ENCODE measurements around the gene ENPP1.

Gene ENPP1

DNA sequence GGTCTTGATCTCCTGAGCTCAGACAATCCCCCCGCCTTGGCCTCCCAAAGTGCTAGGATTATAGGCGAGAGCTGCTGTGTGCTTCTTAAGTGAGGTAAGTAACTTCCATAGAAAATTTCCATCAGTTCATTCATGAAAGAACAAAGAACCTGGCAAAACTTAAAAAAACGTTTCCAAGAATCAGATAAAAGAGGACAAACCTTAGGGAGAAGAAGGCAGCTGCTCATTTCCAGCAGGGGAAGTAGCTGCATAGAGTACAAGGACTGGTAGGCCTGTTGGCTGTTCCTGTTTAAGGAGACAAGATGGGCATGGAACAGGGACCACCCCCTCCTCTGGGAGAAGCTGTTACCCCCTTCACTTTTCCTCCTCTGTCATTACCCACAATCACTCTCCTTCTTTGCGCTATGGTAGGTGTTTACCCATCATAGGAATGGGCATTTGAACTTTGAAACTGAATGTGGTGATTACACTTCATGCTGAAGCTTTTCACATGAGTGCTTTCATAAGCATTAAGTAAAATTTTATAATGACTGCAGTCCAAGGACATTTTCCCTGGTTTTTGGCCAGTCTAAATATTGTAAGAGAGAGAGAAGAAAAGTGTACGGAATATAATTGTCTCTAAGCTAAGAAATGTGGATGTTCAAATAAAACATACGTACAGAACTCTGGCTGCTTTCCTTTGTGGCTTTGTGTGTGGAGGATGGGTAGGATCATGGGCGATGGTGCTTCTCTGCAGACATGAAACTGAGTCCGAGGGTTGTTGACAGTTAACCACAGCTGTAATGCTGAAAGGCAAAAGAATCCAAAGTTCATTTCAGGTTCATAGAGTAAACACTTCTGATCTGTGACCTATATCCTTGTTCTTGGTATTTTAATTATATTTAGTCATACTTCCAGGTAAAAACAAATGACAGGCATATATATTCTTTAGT, 86.9 kb downstream of the ENPP1 start:
- Histone ChIP-seq H3K9me2 (replicated peaks; ENCODE audit: control insufficient read depth, low read length) (no peaks in the 10 kb centered on the region), H3K4me2 (ENCODE audit: low read length) (no peak overlapping the region), H3K27ac (ENCODE audit: low read depth, low read length) (no peak overlapping the region)

DNA sequence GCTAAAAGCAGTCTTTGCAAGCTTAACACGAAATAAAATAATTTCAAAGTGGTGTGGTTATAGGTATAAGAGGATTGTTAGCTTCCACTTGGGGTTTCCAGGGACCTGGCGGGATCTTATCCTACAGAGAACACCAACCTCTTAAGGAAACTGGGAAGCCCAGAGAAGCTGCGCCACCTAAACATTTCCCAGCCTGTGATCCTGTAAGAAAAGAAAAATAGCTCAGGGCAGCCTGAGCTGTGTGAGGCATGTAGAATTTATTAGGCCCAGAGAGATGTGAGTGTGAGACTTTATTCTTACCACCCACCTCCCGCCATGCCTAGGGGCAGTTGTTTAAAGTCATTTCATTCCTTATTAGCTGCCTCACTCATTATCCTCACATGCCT, 89.2 kb downstream of the ENPP1 start:
- Histone ChIP-seq H3K36me3 (ENCODE audit: control insufficient read depth, low read length) (no peaks in the 10 kb centered on the region), H4K20me1 (ENCODE audit: control insufficient read depth, insufficient read depth, low read depth, low read length) (no peaks in the 10 kb centered on the region), H3K4me2 (ENCODE audit: low read length) (no peak overlapping the region), H3K9me2 (replicated peaks; ENCODE audit: control insufficient read depth, low read length) (no peaks in the 10 kb centered on the region), H3K9me3 (ENCODE audit: control insufficient read depth, insufficient read depth, low read length) (peaks cover 16% of the 10 kb centered on the region), H3K27ac (ENCODE audit: low read depth, low read length) (no peak overlapping the region), H3K27me3 (ENCODE audit: control insufficient read depth, low read length) (no peaks in the 10 kb centered on the region), H3K4me3 (ENCODE audit: low read length) (no peak overlapping the region), H3K79me2 (ENCODE audit: control insufficient read depth, low read length) (no peaks in the 10 kb centered on the region), H3F3A (ENCODE audit: control insufficient read depth, insufficient read depth) (no peaks in the 10 kb centered on the region), H3K4me1 (ENCODE audit: control insufficient read depth, low read length) (peaks cover 9% of the 10 kb centered on the region)
- TF ChIP-seq EZH2phosphoT487 (IDR thresholded peaks at IDR 0.05; ENCODE audit: borderline replicate concordance, low read length): no peak

More for the DNA sequence above, 86.9 kb downstream of the ENPP1 start:
- Histone ChIP-seq H3K36me3 (ENCODE audit: control insufficient read depth, low read length) (no peaks in the 10 kb centered on the region), H3K4me1 (ENCODE audit: control insufficient read depth, low read length) (peaks cover 2% of the 10 kb centered on the region), H3K79me2 (ENCODE audit: control insufficient read depth, low read length) (no peaks in the 10 kb centered on the region), H3K4me3 (ENCODE audit: low read length) (no peak overlapping the region), H4K20me1 (ENCODE audit: control insufficient read depth, insufficient read depth, low read depth, low read length) (no peaks in the 10 kb centered on the region), H3K27me3 (ENCODE audit: control insufficient read depth, low read length) (no peaks in the 10 kb centered on the region), H3F3A (ENCODE audit: control insufficient read depth, insufficient read depth) (no peaks in the 10 kb centered on the region), H3K9me3 (ENCODE audit: control insufficient read depth, insufficient read depth, low read length) (peaks cover 16% of the 10 kb centered on the region)
- TF ChIP-seq, protein P1, sequence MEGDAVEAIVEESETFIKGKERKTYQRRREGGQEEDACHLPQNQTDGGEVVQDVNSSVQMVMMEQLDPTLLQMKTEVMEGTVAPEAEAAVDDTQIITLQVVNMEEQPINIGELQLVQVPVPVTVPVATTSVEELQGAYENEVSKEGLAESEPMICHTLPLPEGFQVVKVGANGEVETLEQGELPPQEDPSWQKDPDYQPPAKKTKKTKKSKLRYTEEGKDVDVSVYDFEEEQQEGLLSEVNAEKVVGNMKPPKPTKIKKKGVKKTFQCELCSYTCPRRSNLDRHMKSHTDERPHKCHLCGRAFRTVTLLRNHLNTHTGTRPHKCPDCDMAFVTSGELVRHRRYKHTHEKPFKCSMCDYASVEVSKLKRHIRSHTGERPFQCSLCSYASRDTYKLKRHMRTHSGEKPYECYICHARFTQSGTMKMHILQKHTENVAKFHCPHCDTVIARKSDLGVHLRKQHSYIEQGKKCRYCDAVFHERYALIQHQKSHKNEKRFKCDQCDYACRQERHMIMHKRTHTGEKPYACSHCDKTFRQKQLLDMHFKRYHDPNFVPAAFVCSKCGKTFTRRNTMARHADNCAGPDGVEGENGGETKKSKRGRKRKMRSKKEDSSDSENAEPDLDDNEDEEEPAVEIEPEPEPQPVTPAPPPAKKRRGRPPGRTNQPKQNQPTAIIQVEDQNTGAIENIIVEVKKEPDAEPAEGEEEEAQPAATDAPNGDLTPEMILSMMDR (IDR thresholded peaks at IDR 0.05; ENCODE audit: low read depth, low read length, poor library complexity, severe bottlenecking): no peak

DNA sequence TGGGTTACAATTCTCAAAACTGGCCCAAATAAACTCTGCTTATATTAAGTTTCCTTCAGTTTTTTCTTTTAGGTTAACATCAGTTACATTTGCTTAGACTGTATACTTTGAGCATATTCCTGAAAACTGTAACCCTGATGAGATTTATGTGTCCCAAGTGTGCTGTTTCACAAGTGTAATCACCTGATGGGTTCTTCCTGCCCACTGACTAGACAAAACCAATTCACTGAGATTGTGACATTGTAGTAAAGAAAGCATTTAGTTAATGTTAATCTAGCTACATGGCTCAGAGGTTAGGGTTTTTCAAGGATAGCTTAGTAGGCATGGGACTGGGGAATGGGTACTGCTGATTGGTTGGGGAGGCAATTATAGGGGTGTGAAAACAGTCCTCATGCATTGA, 89.8 kb downstream of the ENPP1 start:
- Histone ChIP-seq H3K4me1 (ENCODE audit: control insufficient read depth, low read length) (peaks cover 9% of the 10 kb centered on the region), H4K20me1 (ENCODE audit: control insufficient read depth, insufficient read depth, low read depth, low read length) (no peaks in the 10 kb centered on the region), H3F3A (ENCODE audit: control insufficient read depth, insufficient read depth) (no peaks in the 10 kb centered on the region), H3K27ac (ENCODE audit: low read depth, low read length) (no peak overlapping the region), H3K36me3 (ENCODE audit: control insufficient read depth, low read length) (no peaks in the 10 kb centered on the region), H3K4me3 (ENCODE audit: low read length) (no peak overlapping the region), H3K9me2 (replicated peaks; ENCODE audit: control insufficient read depth, low read length) (no peaks in the 10 kb centered on the region), H3K79me2 (ENCODE audit: control insufficient read depth, low read length) (no peaks in the 10 kb centered on the region), H3K27me3 (ENCODE audit: control insufficient read depth, low read length) (no peaks in the 10 kb centered on the region), H3K4me2 (ENCODE audit: low read length) (no peak overlapping the region), H3K9me3 (ENCODE audit: control insufficient read depth, insufficient read depth, low read length) (peaks cover 16% of the 10 kb centered on the region)
- TF ChIP-seq, protein P1 (IDR thresholded peaks at IDR 0.05; ENCODE audit: low read depth, low read length, poor library complexity, severe bottlenecking): no peak
- TF ChIP-seq EZH2phosphoT487 (IDR thresholded peaks at IDR 0.05; ENCODE audit: borderline replicate concordance, low read length): no peak

DNA sequence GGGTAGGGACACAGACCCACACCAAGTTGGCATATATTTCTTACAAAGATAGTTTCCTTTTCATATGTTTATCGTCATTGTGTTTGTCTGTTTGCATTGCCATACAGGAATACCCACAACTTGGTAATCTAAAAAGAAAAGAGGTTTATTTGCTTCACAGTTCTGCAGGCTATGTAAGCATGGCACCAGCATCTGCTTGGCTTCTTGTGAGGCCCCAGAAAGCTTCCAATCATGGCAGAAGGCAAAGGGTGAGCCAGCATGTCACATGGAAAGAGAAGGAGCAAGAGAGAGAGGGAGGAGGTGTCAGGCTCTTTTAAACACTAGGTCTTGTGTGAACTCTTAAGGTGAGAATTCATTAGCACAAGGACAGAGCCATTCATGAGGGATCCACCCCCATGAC, 90.9 kb downstream of the ENPP1 start:
- Histone ChIP-seq H3K4me1 (ENCODE audit: control insufficient read depth, low read length) (peaks cover 9% of the 10 kb centered on the region), H4K20me1 (ENCODE audit: control insufficient read depth, insufficient read depth, low read depth, low read length) (no peaks in the 10 kb centered on the region), H3K9me2 (replicated peaks; ENCODE audit: control insufficient read depth, low read length) (no peaks in the 10 kb centered on the region), H3K27ac (ENCODE audit: low read depth, low read length) (no peak overlapping the region), H3K79me2 (ENCODE audit: control insufficient read depth, low read length) (no peaks in the 10 kb centered on the region), H3K9me3 (ENCODE audit: control insufficient read depth, insufficient read depth, low read length) (peaks cover 16% of the 10 kb centered on the region), H3F3A (ENCODE audit: control insufficient read depth, insufficient read depth) (no peaks in the 10 kb centered on the region), H3K4me2 (ENCODE audit: low read length) (no peak overlapping the region), H3K27me3 (ENCODE audit: control insufficient read depth, low read length) (no peaks in the 10 kb centered on the region), H3K4me3 (ENCODE audit: low read length) (no peak overlapping the region), H3K36me3 (ENCODE audit: control insufficient read depth, low read length) (no peaks in the 10 kb centered on the region)
- TF ChIP-seq EZH2phosphoT487 (IDR thresholded peaks at IDR 0.05; ENCODE audit: borderline replicate concordance, low read length): no peak
- TF ChIP-seq, protein P1 (IDR thresholded peaks at IDR 0.05; ENCODE audit: low read depth, low read length, poor library complexity, severe bottlenecking): no peak

Data from DOHH2 (cell line).